ENCODE results near the gene CCDC47. TPM values are rescaled to one million over a fixed set of nuclear protein-coding genes. Genes with fewer than 3 reads are reported as not detected.
"Not testable (repeated sequence)": the region's sequence is repeated elsewhere in the genome, so short reads cannot be mapped to it uniquely, and the experiment has no call there.

Gene CCDC47
- total RNA-seq, 1 donor from 2014 or later = 56.4 TPM

DNA sequence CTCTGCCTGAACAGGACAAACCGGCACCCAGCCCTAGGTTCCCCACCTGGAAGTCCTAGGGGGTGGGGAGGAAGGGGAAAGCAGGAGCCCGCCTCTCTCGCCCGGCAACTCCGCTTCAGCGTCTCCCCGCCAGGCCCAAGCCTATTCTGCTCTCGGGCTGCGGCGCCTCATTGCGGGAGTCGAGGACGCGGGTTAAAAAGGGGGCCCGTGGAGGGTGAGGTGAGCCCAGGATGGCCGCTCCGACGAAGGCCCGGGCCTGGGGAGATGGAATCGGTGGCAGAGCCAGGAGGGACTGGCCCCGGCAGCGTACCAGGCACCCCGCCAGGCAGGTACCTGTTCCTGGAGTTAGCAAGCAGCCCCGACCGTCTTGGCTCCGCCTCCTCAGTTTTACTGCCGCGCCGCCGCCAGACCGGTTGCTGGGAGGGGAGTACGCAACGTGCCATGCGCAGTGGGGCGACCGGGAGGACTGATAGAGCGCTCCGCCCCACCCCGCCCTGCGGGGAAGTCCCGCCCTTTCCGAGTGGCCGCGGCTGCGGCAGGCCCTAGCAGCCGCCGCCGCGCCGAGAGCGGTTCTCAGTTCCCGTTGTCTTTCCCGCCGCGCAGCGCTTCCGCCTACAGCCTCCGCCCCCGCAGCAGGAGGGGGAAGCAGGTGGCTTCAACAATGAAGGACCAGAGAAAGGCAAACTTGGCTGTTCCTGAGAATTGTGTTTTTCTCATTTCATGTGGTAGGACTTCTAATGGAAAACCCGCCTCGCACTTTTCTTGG lies 31.8 kb downstream of the CCDC47 start, which contains the start of gene STRADA:
Gene STRADA (minus strand): TSS at position 392 of the 766 bp plus-strand sequence. CDS start 13,430 bp downstream, outside the sequence.
- DNase-seq = peak; percentile 99
- TF ChIP-seq, protein P1, sequence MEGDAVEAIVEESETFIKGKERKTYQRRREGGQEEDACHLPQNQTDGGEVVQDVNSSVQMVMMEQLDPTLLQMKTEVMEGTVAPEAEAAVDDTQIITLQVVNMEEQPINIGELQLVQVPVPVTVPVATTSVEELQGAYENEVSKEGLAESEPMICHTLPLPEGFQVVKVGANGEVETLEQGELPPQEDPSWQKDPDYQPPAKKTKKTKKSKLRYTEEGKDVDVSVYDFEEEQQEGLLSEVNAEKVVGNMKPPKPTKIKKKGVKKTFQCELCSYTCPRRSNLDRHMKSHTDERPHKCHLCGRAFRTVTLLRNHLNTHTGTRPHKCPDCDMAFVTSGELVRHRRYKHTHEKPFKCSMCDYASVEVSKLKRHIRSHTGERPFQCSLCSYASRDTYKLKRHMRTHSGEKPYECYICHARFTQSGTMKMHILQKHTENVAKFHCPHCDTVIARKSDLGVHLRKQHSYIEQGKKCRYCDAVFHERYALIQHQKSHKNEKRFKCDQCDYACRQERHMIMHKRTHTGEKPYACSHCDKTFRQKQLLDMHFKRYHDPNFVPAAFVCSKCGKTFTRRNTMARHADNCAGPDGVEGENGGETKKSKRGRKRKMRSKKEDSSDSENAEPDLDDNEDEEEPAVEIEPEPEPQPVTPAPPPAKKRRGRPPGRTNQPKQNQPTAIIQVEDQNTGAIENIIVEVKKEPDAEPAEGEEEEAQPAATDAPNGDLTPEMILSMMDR (IDR thresholded peaks at IDR 0.05; ENCODE audit: partially characterized antibody, unreplicated experiment) = no peak
- H3K36me3 Mint-ChIP-seq (ENCODE audit: unreplicated experiment) = no peaks in the 10 kb centered on the region
- H3K27me3 Mint-ChIP-seq (ENCODE audit: unreplicated experiment) = peaks cover 4% of the 10 kb centered on the region
- peaks cover 4% of the 10 kb centered on the region for H3K9me3 Mint-ChIP-seq (ENCODE audit: unreplicated experiment)
- peak within 1 kb of the TSS; percentile 97 for H3K27ac Mint-ChIP-seq (ENCODE audit: unreplicated experiment)
- peak within 1 kb of the TSS; percentile 94 for H3K4me3 Mint-ChIP-seq (ENCODE audit: unreplicated experiment)
- H3K4me1 Mint-ChIP-seq (ENCODE audit: low read depth, unreplicated experiment) = peaks cover 3% of the 10 kb centered on the region

DNA sequence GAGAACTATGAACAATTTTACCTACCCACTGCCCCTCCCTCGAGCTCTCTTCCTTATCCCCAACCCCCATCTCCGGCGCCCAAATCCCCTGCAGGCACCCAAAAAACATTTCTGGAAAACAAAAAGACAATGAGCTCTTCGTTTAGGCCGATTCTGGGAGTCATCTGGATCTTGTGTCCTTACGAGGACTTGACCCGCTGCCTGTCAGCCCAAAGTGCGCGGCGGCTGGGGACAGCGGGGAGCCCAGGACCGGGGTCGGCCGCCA lies 32.3 kb downstream of the CCDC47 start:
- H3K4me3 Mint-ChIP-seq (ENCODE audit: unreplicated experiment) = peak overlapping the region; percentile 94
- no peaks in the 10 kb centered on the region for H3K36me3 Mint-ChIP-seq (ENCODE audit: unreplicated experiment)
- H3K27me3 Mint-ChIP-seq (ENCODE audit: unreplicated experiment) = peaks cover 4% of the 10 kb centered on the region
- no peak for DNase-seq
- peak overlapping the region; percentile 97 for H3K27ac Mint-ChIP-seq (ENCODE audit: unreplicated experiment)
- peaks cover 4% of the 10 kb centered on the region for H3K9me3 Mint-ChIP-seq (ENCODE audit: unreplicated experiment)
- TF ChIP-seq, protein P1 (IDR thresholded peaks at IDR 0.05; ENCODE audit: partially characterized antibody, unreplicated experiment) = no peak
- peaks cover 3% of the 10 kb centered on the region for H3K4me1 Mint-ChIP-seq (ENCODE audit: low read depth, unreplicated experiment)

DNA sequence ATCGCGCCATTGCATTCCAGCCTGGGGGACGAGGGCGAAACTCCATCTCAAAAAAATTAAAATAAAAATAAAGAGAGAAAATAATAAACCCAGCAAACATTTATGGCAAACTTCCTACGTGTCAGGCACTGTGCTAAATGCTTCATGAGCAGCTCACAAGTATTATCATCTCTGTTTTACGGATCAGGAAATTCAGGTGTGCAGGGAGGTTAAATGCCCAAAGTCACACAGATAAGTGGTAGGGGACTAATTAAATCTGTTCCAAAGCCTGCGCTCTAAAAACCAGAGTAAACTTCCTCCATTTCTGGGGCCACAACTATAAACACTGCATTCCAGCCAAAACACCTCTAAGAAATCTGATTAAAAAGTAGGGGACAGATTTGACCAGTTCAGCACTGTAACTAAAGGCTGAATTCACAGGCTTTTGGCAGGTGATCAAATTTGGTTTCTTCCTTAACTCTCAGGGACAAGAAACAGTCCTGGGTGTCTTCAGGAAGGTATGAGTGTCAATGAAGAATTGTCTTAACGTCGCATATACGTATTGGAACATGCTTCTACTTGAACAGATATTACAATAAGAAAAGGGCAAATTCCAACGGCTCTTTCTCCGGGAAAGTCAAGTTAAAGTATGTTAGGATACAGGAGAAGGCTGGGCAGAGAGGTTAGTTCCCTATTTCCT lies 32.8 kb downstream of the CCDC47 start:
- Mint-ChIP-seq H3K4me3 (ENCODE audit: unreplicated experiment) (peak overlapping the region; percentile 94), H3K9me3 (ENCODE audit: unreplicated experiment) (peaks cover 4% of the 10 kb centered on the region), H3K27ac (ENCODE audit: unreplicated experiment) (peak overlapping the region; percentile 97), H3K4me1 (ENCODE audit: low read depth, unreplicated experiment) (peaks cover 3% of the 10 kb centered on the region), H3K36me3 (ENCODE audit: unreplicated experiment) (no peaks in the 10 kb centered on the region), H3K27me3 (ENCODE audit: unreplicated experiment) (peaks cover 4% of the 10 kb centered on the region)
- no peak for DNase-seq
- TF ChIP-seq, protein P1 (IDR thresholded peaks at IDR 0.05; ENCODE audit: partially characterized antibody, unreplicated experiment) = no peak

DNA sequence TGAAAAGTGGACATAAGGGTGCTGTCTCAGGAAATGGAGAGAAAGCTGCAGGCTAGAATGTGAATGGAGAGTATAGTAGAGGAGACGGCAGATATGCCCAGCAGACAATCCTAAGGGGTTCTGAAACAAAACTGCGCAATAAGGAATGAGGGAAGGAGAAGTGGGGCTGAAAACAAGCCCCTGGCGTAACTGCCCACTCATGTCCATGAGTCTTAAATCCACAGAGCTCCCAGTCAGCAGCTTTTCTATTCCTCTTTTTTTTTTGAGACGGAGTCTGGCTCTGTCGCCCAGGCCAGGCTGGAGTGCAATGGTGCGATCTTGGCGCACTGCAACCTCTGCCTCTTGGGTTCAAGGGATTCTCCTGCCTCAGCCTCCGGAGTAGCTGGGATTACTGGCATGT lies 37.7 kb downstream of the CCDC47 start:
- H3K27ac Mint-ChIP-seq (ENCODE audit: unreplicated experiment) = no peak overlapping the region
- no peak overlapping the region for H3K4me3 Mint-ChIP-seq (ENCODE audit: unreplicated experiment)
- no peaks in the 10 kb centered on the region for H3K36me3 Mint-ChIP-seq (ENCODE audit: unreplicated experiment)
- DNase-seq = no peak
- no peaks in the 10 kb centered on the region for H3K9me3 Mint-ChIP-seq (ENCODE audit: unreplicated experiment)
- H3K27me3 Mint-ChIP-seq (ENCODE audit: unreplicated experiment) = no peaks in the 10 kb centered on the region
- H3K4me1 Mint-ChIP-seq (ENCODE audit: low read depth, unreplicated experiment) = peaks cover 3% of the 10 kb centered on the region
- TF ChIP-seq, protein P1 (IDR thresholded peaks at IDR 0.05; ENCODE audit: partially characterized antibody, unreplicated experiment) = no peak

DNA sequence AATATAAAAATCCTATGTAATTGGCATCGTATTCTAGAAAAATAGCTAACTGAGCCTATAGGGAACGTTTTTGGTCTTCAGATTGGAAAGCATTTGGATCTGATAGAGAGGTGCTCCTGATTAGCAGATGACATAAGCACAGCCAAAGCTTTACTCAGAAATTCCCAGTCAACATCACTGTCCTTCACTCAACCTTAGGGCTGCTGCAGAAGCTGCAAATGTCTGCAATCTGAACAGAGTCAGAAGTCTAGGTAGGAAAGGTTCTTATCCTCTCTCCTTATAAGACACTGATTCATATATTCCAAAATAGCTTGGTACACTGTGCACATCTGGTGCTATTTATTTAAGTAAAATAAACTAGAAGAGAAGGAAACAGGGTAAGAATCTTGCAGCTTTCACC lies 51.0 kb downstream of the CCDC47 start:
- Mint-ChIP-seq H3K36me3 (ENCODE audit: unreplicated experiment) (no peaks in the 10 kb centered on the region), H3K4me3 (ENCODE audit: unreplicated experiment) (no peak overlapping the region), H3K27me3 (ENCODE audit: unreplicated experiment) (no peaks in the 10 kb centered on the region), H3K4me1 (ENCODE audit: low read depth, unreplicated experiment) (no peaks in the 10 kb centered on the region), H3K9me3 (ENCODE audit: unreplicated experiment) (no peaks in the 10 kb centered on the region), H3K27ac (ENCODE audit: unreplicated experiment) (no peak overlapping the region)
- TF ChIP-seq, protein P1 (IDR thresholded peaks at IDR 0.05; ENCODE audit: partially characterized antibody, unreplicated experiment) = no peak
- no peak for DNase-seq

DNA sequence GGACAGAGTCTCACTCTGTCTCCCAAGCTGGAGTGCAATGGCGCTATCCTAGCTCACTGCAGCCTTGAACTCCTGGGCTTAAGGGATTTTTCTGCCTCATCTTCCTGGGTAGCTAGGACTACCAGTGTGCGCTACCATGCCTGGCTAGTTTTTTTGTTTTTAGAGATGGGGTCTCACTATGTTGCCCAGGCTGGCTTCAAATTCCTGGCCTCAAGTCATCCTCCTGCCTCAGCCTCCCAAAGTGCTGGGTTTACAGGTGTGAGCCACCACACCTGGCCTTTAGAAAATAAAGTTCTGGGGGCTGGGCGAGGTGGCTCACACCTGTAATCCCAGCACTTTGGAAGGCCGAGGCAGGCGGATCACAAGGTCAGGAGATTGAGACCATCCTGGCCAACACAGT lies 53.2 kb downstream of the CCDC47 start:
- not testable (repeated sequence) for H3K27ac Mint-ChIP-seq (ENCODE audit: unreplicated experiment); H3K27me3 Mint-ChIP-seq (ENCODE audit: unreplicated experiment); H3K4me3 Mint-ChIP-seq (ENCODE audit: unreplicated experiment); H3K36me3 Mint-ChIP-seq (ENCODE audit: unreplicated experiment); H3K4me1 Mint-ChIP-seq (ENCODE audit: low read depth, unreplicated experiment); H3K9me3 Mint-ChIP-seq (ENCODE audit: unreplicated experiment); DNase-seq
